K562 (cell line): ENCODE measurements around the gene HAPLN2. TPM values are rescaled to one million over a fixed set of nuclear protein-coding genes. Genes with fewer than 3 reads are reported as not detected.

Source experiments
- ATAC-seq: fragments of 200-7000 bp; cut with Tn5 transposase; 3 replicates; pipeline ENCODE4 v1.9.1; 2020; ENCODE audit warnings: moderate library complexity
- BruUV-seq: library from RNA; stranded (reverse); fragments of 400-500 nt; replicated peaks from 2 replicates; lab custom pipeline; 2021; lab: Mats Ljungman, UMichigan
- CTCF ChIA-PET: fragments of 300-600 bp; formaldehyde crosslinking; extraction: SDS; loops from one replicate; lab custom pipeline; 2021; ENCODE audit warnings: low intra/inter-chr PET ratio; lab: Yijun Ruan, JAX
- POLR2A ChIA-PET: fragments of 300-600, 350-650 bp; sonication (Branson Sonifier 250); formaldehyde crosslinking; extraction: SDS; loops from one replicate; lab custom pipeline; 2021; ENCODE audit warnings: antibody characterized with exemption, inconsistent platforms; lab: Yijun Ruan, JAX
- DNase-seq, 4 experiments: peaks; one replicate each; pipeline versions ENCODE4 v3.0.0 to v3.0.0-alpha.2; 2011 to 2018; ENCODE audit warnings: low spot score in 3 of 4, mixed read lengths in 3 of 4; ENCODE audit errors: extremely low read depth in 1 of 4
- FAIRE-seq: peaks from 2 replicates; lab custom pipeline; 2011; peaks lifted over from hg19 to GRCh38; lab: Jason Lieb, UNC
- H2AFZ ChIP-seq: 2 replicates; pipeline ENCODE4 v1.6.0; 2011; ENCODE audit warnings: low read depth, low read length, control low read depth, inconsistent platforms
- H3K27ac ChIP-seq: fragments of 200-600 bp; 3 replicates; pipeline ENCODE4 v1.8.0; 2011; ENCODE audit warnings: low read depth, mild to moderate bottlenecking, control low read depth, inconsistent platforms, low read length, moderate library complexity, mixed read lengths; ENCODE audit errors: extremely low read depth
- H3K27me3 ChIP-seq, 2 experiments: fragments of 300-600 bp in 1 of 2; 2 replicates in 1 of 2; 3 replicates in 1 of 2; pipeline versions ENCODE4 v1.6.0 to v1.8.0; 2011; ENCODE audit warnings: inconsistent platforms in 2 of 2, low read length in 2 of 2, mild to moderate bottlenecking in 1 of 2, mixed read lengths in 1 of 2, moderate library complexity in 1 of 2; ENCODE audit not compliant: control insufficient read depth in 2 of 2, insufficient read depth in 2 of 2
- H3K36me3 ChIP-seq: fragments of 300-600 bp; 3 replicates; pipeline ENCODE4 v1.8.0; 2011; ENCODE audit warnings: mild to moderate bottlenecking, low read length, inconsistent platforms; ENCODE audit not compliant: control insufficient read depth, insufficient read depth
- H3K4me1 ChIP-seq, 2 experiments: fragments of 200-600 bp in 1 of 2; replicated peaks in 1 of 2; 2 replicates in 1 of 2; 3 replicates in 1 of 2; pipeline versions ENCODE4 v1.5.1 to v1.8.0; 2011; ENCODE audit warnings: inconsistent platforms in 2 of 2, low read length in 2 of 2, mild to moderate bottlenecking in 1 of 2, mixed read lengths in 1 of 2, moderate library complexity in 1 of 2; ENCODE audit not compliant: control insufficient read depth in 2 of 2, insufficient read depth in 2 of 2
- H3K4me2 ChIP-seq: 2 replicates; pipeline ENCODE4 v1.6.1; 2011; ENCODE audit warnings: low read length, control low read depth, inconsistent platforms, mixed read lengths; ENCODE audit not compliant: insufficient read depth
- H3K4me3 ChIP-seq: fragments of 200-600 bp; sonication (generic), shearing (Covaris generic); 2 replicates; pipeline ENCODE4 v1.5.1; 2016; ENCODE audit warnings: control low read depth, inconsistent platforms
- H3K79me2 ChIP-seq: fragments of 200-600 bp; 3 replicates; pipeline ENCODE4 v1.8.0; 2011; ENCODE audit warnings: low read length, inconsistent platforms; ENCODE audit not compliant: control insufficient read depth, insufficient read depth
- H3K9ac ChIP-seq, 2 experiments: 2 replicates each; pipeline versions ENCODE4 v1.6.0 to v1.6.1; 2011; ENCODE audit warnings: low read depth in 2 of 2, low read length in 2 of 2, control low read depth in 1 of 2, inconsistent platforms in 1 of 2, mild to moderate bottlenecking in 1 of 2, mixed read lengths in 1 of 2; ENCODE audit not compliant: insufficient read depth in 1 of 2
- H3K9me1 ChIP-seq: one replicate; pipeline ENCODE4 v1.6.0; 2011; ENCODE audit warnings: inconsistent platforms, mild to moderate bottlenecking, low read length, moderate library complexity; ENCODE audit not compliant: control insufficient read depth, insufficient read depth
- H3K9me3 ChIP-seq: replicated peaks from 2 replicates; pipeline ENCODE4 v1.5.1; 2011; ENCODE audit warnings: low read depth, low read length, inconsistent platforms; ENCODE audit not compliant: control insufficient read depth, insufficient read depth
- H4K20me1 ChIP-seq: replicated peaks from 2 replicates; pipeline ENCODE4 v1.6.1; 2011; ENCODE audit warnings: low read length, inconsistent platforms, mixed read lengths; ENCODE audit not compliant: control insufficient read depth, insufficient read depth
- AFF1 ChIP-seq, 2 experiments: fragments of 450-650 bp; IDR thresholded peaks; 2 replicates each; pipeline ENCODE4 v1.6.1; 2018; ENCODE audit warnings: mild to moderate bottlenecking in 2 of 2, low read depth in 1 of 2; ENCODE audit not compliant: partially characterized antibody in 2 of 2
- ZNF121 ChIP-seq: sonication (generic); formaldehyde crosslinking; conservative IDR thresholded peaks from 2 replicates; pipeline ENCODE4 v1.8.0; 2022; ENCODE audit warnings: missing genetic modification reagents
- WGBS: fragments of 100-300 bp; shearing (Covaris generic); methylation state at CpG from one replicate; pipeline ENCODE4 v1.1.6; 2016; ENCODE audit warnings: low coverage, mixed read lengths; ENCODE audit not compliant: insufficient coverage; ENCODE audit errors: missing lambda C conversion rate; 5-methylcytosine and 5-hydroxymethylcytosine counted together
- in situ Hi-C: fragments of 300-500 bp; cut with MboI; formaldehyde crosslinking; loops from 4 replicates; pipeline ENCODE4 v1.15.0; 2018; ENCODE audit warnings: inconsistent platforms, mixed read lengths
- intact Hi-C: fragments of 100-400 bp; cut with micrococcal nuclease; formaldehyde crosslinking; loops from 2 replicates; pipeline ENCODE4 v1.14.2; 2022
- polyA plus RNA-seq, 8 experiments: library from polyadenylated mRNA; depleted of rRNA in 4 of 8; stranded (reverse) in 5 of 8; unstranded in 3 of 8; fragments of >200 nt; fragmentation: Nextera tagmentation in 2 of 8; fragmentation: Illumina TruSeq in 1 of 8; extraction: Ambion mirVana in 2 of 8; extraction: Trizol in 1 of 8; gene quantifications; 2 replicates each; pipeline versions ENCODE4 v1.2.1 to v1.2.3, GENCODE V29; 2011 to 2014; ENCODE audit warnings: inconsistent platforms in 1 of 8, missing spikeins in 1 of 8
- total RNA-seq, 7 experiments: library from RNA; depleted of rRNA in 6 of 7; stranded (reverse); fragments of >200 nt in 6 of 7; fragmentation: Illumina TruSeq in 2 of 7; extraction: Trizol in 2 of 7; gene quantifications; 2 replicates each; pipeline versions ENCODE4 v1.2.1 to v1.2.3, GENCODE V29; 2011 to 2021; ENCODE audit warnings: low replicate concordance in 1 of 7

HAPLN2 gene
- total and polyA plus RNA-seq, 9 of the 15 experiments (the other 6 are each of a cell fraction or from before 2014, with no cell fraction given) = 0.14 to 5.2 (median 3.8) TPM; not detected in 4

GRCh38 chr1:156615946-156616345, 3.3 kb upstream of the HAPLN2 start:
- intact Hi-C loops (no loop called here), in situ Hi-C loops (no loop called here)
- Histone ChIP-seq H2AFZ (peak overlapping the region; percentile 65), H3K4me1 (peaks cover 17 to 23% of the 10 kb centered on the region in 2 experiments), H3K4me3 (no peak overlapping the region), H3K27ac (0 out of 3 replicates have a peak overlapping the region, but pooled peaks have one; percentile 15), H3K4me2 (peak overlapping the region; percentile 67), H3K36me3 (no peaks in the 10 kb centered on the region), H3K9me3 (no peaks in the 10 kb centered on the region), H3K27me3 (no peaks in the 10 kb centered on the region), H3K79me2 (no peaks in the 10 kb centered on the region), H3K9ac (peak overlapping the region; percentile 4 to 79; a peak in 1 of 4 replicates), H3K9me1 (no peaks in the 10 kb centered on the region), H4K20me1 (no peaks in the 10 kb centered on the region)
- DNase-seq (peak in 1 of 4 experiments; percentile 12), ATAC-seq (peak; percentile 55), FAIRE-seq (no peak)
- ChIA-PET POLR2A (interaction anchor here (1.6 kb wide), 1 partner anchor 8 kb away, joined by 5 read pairs; no protein-coding TSS in a partner anchor), CTCF (no interaction called here)
- TF ChIP-seq AFF1 (IDR thresholded peaks at IDR 0.05; ENCODE audit: low read depth in 1 of 2, partially characterized antibody in 2 of 2) (no peak), ZNF121 (0 out of 2 replicates have a peak, but pooled peaks have one; percentile 21)
- 4% methylated on average over 4 of the region's 4 CpGs for WGBS
- BruUV-seq = no TSS peak
